ENCODE results near the gene HOOK2. TPM values are rescaled to one million over a fixed set of nuclear protein-coding genes. Genes with fewer than 3 reads are reported as not detected.

HOOK2 gene
- total and polyA plus RNA-seq, 9 of the 15 experiments (the other 6 are each of a cell fraction or from before 2014, with no cell fraction given) = 1.3 to 17.2 (median 9.9) TPM

DNA sequence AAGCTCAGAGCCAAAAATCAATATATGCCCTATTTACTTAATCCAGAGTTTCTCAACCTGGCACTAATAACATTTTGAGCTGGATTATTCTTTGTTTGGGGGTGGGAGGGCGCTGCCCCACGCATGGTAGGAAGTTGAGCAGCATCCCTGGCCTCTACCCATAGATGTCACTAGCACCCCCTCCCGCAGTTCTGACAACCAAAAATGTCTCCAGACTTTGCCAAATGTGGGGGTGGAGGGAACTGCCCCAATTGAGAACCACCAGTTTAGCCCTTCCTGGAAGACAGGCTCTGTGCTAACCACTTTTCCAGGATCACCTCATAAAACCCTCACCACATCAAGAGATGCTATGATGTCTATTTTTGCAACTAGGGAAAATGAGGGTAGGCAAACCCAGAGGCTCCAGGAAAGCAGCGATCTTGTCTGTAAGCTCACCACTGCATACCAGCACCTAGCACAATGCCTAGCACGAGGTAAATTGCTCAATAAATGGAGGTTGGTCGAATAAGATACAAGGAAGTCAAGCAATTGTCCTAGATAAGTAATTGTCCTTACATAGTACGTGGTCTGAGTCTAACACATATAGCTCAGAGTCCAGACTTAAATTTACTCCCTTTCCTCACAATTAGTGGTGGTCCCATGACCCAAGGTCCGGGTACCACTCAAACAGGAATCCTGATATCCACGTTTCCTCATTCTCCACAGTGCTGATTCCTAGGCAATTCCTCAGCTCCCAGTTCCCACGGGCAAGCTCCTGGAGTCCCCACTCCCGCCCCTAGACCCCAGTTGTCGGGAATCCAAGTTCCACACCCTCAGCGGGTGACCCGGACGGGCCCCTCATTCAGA, 41.8 kb downstream of the HOOK2 start (continued):
- no peak for TF ChIP-seq CGGBP1 (CRISPR knock-in tag; IDR thresholded peaks at IDR 0.05)
- peak; percentile 41; the same call in 1 of the 2 replicates for TF ChIP-seq TEAD4 (IDR thresholded peaks at IDR 0.05; ENCODE audit: low read length)
- no peak for TF ChIP-seq TEAD4 (CRISPR knock-in tag; IDR thresholded peaks at IDR 0.05; ENCODE audit: borderline replicate concordance)
- no peak for TF ChIP-seq KDM2B (CRISPR knock-in tag; IDR thresholded peaks at IDR 0.05)
- TF ChIP-seq, protein P1, sequence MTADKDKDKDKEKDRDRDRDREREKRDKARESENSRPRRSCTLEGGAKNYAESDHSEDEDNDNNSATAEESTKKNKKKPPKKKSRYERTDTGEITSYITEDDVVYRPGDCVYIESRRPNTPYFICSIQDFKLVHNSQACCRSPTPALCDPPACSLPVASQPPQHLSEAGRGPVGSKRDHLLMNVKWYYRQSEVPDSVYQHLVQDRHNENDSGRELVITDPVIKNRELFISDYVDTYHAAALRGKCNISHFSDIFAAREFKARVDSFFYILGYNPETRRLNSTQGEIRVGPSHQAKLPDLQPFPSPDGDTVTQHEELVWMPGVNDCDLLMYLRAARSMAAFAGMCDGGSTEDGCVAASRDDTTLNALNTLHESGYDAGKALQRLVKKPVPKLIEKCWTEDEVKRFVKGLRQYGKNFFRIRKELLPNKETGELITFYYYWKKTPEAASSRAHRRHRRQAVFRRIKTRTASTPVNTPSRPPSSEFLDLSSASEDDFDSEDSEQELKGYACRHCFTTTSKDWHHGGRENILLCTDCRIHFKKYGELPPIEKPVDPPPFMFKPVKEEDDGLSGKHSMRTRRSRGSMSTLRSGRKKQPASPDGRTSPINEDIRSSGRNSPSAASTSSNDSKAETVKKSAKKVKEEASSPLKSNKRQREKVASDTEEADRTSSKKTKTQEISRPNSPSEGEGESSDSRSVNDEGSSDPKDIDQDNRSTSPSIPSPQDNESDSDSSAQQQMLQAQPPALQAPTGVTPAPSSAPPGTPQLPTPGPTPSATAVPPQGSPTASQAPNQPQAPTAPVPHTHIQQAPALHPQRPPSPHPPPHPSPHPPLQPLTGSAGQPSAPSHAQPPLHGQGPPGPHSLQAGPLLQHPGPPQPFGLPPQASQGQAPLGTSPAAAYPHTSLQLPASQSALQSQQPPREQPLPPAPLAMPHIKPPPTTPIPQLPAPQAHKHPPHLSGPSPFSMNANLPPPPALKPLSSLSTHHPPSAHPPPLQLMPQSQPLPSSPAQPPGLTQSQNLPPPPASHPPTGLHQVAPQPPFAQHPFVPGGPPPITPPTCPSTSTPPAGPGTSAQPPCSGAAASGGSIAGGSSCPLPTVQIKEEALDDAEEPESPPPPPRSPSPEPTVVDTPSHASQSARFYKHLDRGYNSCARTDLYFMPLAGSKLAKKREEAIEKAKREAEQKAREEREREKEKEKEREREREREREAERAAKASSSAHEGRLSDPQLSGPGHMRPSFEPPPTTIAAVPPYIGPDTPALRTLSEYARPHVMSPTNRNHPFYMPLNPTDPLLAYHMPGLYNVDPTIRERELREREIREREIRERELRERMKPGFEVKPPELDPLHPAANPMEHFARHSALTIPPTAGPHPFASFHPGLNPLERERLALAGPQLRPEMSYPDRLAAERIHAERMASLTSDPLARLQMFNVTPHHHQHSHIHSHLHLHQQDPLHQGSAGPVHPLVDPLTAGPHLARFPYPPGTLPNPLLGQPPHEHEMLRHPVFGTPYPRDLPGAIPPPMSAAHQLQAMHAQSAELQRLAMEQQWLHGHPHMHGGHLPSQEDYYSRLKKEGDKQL (CRISPR knock-in tag; IDR thresholded peaks at IDR 0.05; ENCODE audit: borderline replicate concordance) = no peak
- no peak; the same call in 1 of the 2 replicates for TF ChIP-seq CTBP1 (IDR thresholded peaks at IDR 0.05; ENCODE audit: borderline replicate concordance)
- TF ChIP-seq ZNF586 (CRISPR knock-in tag; conservative IDR thresholded peaks at IDR 0.05) = no peak
- TF ChIP-seq, protein P2, sequence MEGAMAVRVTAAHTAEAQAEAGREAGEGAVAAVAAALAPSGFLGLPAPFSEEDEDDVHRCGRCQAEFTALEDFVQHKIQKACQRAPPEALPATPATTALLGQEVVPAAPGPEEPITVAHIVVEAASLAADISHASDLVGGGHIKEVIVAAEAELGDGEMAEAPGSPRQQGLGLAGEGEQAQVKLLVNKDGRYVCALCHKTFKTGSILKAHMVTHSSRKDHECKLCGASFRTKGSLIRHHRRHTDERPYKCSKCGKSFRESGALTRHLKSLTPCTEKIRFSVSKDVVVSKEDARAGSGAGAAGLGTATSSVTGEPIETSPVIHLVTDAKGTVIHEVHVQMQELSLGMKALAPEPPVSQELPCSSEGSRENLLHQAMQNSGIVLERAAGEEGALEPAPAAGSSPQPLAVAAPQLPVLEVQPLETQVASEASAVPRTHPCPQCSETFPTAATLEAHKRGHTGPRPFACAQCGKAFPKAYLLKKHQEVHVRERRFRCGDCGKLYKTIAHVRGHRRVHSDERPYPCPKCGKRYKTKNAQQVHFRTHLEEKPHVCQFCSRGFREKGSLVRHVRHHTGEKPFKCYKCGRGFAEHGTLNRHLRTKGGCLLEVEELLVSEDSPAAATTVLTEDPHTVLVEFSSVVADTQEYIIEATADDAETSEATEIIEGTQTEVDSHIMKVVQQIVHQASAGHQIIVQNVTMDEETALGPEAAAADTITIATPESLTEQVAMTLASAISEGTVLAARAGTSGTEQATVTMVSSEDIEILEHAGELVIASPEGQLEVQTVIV (CRISPR knock-in tag; IDR thresholded peaks at IDR 0.05; ENCODE audit: borderline replicate concordance) = no peak
- TF ChIP-seq FOXP4 (CRISPR knock-in tag; IDR thresholded peaks at IDR 0.05; ENCODE audit: borderline replicate concordance) = no peak
- no peak for TF ChIP-seq NKRF (IDR thresholded peaks at IDR 0.05; ENCODE audit: borderline replicate concordance)
- no peak for TF ChIP-seq POLR2B (IDR thresholded peaks at IDR 0.05; ENCODE audit: low read depth, partially characterized antibody)
- TF ChIP-seq HNRNPL (IDR thresholded peaks at IDR 0.05; ENCODE audit: low read depth, low read length) = no peak
- TF ChIP-seq ELF4 (CRISPR knock-in tag; IDR thresholded peaks at IDR 0.05) = no peak
- no peak for TF ChIP-seq ZNF274 (IDR thresholded peaks at IDR 0.05; ENCODE audit: borderline replicate concordance, low read depth, low read length)
